ENCODE data around the gene LCORL.
"Not testable (repeated sequence)": the region's sequence is repeated elsewhere in the genome, so short reads cannot be mapped to it uniquely, and the experiment has no call there.

Gene LCORL

DNA sequence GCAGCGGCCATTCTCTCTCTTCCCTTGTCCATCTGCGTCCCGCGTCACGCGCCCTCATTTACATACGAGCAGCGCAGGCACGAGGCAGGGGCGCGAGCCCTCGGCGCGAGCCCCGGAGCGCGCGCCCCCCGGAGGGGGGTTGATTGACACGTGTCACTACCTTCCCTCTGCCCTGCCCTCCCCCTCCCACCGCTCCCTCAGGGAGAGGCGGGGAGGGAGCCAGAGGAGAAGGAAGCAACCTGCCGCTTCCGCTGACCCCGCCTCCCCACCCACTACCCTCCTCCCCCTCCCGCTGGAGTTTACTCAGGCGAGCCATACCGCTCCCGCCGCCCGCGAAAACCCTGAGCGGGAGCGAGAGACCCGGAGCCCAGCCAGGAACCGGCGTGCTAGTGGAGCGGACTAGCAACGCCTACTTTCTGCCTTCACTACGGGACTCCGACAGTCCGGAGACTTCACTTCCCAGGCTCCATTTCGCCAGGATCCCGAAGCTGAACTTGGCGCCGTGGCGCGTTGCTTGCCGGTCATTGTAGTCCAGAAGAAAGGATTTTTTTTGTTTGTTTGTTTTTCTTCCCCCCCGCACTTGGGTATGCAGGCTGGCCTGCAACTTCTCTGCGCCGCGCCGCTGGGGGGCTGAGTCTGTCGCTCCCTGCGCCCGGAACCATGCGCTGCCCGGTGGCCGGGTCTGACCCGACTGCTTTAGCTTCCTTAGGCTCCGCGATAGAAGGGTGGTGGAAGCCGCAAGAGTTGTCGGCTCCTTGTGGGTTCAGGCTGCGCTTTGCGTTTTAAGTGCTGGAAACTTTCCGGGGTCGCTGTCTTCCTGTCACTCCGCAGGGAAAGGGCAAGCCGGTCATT, at the start of gene LCORL:
Gene LCORL (minus strand): TSS at position 36 of the 852 bp plus-strand sequence. CDS start 4 bp downstream, at position 32.
- in situ Hi-C loops (cut with MboI; ENCODE audit: low sequenced_read_pairs), result no loop called here

DNA sequence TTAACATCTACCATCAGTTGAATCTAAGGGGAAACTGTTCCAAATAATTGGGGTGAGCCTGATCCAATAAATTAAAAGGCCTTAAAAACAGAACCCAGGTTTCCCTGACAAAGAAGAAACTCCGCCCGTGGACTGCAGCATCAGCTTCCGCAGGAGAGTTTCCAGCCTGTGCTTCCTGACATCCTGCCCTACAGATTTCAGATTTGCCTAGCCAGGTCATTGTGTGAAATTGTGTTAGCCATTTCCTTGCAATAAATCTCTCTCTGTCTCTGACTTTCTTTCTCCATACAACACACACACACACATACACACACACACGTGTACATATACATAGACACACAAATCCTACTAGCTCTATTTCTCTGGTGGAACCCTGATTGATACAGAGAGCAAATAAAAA, 48.3 kb upstream of the LCORL start:
- in situ Hi-C loops (cut with MboI; ENCODE audit: low sequenced_read_pairs), result no loop called here

DNA sequence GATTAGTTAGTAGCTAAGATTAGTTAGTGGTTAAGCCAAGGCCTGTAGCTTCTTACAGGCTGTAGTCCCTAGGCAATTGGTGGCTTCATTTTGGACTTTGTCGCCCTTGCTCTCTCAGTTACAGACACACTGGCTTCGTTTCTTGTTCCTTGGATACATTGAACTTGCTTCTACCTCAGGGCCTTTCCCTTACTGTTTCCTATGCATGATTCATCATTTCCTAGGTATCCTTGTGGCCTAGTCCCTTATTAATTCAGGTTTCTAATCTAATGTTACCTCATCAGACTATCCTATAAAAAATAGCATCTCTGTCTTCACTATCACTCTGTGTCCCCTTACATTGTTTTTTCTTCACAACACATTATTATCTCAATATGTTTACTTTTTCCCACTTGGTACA, 45.5 kb upstream of the LCORL start:
- in situ Hi-C loops (cut with MboI; ENCODE audit: low sequenced_read_pairs), result no loop called here

DNA sequence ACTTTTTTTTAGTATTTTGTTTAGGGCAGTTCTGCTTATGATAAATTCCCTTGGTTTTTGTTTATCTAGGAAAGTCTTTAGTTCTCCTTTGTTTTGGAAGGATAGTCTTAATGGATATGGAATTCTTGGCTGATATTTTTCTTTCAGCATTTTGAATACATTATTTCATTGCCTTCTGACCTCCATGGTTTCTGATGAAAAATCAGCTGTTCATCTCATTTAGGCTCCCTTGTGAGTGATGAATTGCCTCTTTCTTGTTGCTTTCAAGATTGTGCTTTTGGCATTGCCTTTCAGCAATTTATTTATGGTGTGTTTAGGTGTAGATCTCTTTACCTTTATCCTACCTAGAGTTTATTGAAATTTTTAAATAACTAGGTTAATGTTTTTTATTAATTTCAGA, 41.5 kb upstream of the LCORL start:
- in situ Hi-C loops (cut with MboI; ENCODE audit: low sequenced_read_pairs), result no loop called here

DNA sequence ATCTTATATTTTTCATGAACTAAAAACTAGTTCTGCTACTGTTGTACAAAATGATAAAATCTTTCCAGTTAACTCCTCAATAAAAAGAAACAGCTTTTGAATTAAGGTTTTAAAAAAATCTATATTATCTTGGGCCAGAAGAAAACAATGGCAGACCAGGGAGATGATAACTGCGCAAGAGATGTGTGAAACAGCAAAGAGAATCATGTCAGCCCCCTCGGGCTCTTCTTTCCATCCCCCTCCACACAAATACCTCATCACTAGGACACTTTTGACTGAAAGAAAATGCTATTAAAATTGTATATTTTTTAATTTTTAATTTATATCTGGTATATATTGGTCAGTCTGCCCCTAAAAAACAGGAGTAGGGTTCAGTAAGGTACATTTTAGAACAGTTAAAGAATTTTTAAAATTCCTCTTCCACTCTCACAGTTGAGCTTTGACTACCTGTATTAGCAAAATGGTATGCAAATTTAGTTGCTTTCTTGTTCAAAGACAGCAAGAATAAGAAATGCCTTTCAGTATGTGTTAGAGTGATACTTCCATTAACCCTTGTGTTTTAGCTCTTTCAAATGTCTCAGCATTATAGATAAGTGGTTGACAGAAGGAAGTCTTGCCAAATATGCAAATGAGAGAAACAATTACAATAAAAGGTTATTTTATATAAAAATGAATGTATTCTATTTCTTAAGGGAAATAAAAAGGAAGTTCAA, 36.4 kb upstream of the LCORL start:
- in situ Hi-C loops (cut with MboI; ENCODE audit: low sequenced_read_pairs), result no loop called here

DNA sequence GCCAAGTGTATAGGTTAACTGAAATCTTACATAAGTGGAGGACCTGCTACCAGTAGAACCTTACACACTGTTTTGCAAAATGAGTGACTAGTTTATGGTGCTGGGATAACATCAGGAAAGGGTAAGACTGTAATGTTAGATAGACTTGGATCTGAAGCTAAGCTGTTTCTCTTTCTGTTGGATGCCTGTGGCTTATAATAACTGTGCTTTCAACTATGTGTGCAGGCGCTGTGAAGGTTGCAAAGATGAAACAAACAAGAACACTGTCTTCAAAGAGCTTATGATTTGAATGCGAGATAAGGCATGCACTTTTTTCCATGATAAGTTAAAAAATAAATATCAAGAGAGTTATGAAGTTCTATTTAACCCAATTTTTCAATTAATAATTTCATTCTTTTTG, 34.5 kb upstream of the LCORL start:
- in situ Hi-C loops (cut with MboI; ENCODE audit: low sequenced_read_pairs), result no loop called here

DNA sequence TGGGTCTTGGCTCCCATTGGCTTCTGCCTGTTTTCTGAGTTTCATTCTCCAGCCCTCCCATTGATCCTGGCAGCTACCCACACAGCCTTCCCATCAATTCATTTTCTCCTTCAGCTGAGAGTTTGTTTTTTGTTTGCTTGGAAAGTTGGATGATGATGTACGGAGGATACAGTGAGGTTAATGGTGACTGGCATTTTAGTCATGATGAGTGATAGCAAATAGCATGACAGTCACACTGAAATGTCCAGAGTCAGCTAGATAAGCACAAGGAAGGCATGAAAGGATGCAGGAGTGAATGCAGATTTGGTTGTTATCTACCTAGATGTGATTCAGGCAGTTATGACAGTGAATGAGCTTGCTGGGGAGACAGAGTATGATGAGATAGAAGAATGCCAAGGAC, 30.6 kb upstream of the LCORL start:
- in situ Hi-C loops (cut with MboI; ENCODE audit: low sequenced_read_pairs), result no loop called here

DNA sequence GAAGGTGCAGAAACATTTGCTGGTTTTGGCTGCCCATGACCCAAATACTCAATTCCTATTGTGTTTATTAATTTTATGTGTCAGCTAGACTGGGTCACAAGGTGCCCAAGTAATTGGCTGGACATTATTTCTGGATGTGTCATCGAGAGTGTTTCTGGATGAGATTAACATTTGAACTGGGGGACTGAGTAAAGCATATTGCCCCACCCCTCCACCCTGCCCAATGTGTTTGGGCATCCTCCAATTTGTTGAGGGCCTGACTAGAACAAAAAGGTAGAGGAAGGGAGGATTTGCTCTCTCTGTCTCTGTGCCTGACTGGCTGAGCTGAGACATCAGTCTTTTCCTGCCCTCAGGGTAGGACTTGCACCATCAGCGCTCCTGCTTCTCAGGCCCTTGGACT, 29.7 kb upstream of the LCORL start:
- in situ Hi-C loops (cut with MboI; ENCODE audit: low sequenced_read_pairs), result no loop called here

DNA sequence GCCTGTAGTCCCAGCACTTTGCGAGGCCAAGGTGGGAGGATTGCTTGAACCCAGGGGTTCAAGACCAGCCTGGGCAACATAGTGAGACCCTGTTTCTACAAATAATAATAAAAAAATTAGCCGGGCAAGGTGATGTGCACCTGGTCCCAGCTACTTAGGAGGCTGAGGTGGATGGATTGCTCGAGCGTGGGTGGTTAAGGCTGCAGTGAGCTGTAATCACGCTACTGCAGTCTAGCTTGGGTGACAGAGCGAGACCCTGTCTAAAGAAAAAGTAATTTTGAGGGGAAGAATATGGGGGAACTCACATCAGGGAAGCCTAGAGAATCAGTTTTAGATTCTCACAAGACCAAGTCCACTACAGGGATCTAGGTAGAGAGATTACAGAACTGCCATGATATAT, 28.9 kb upstream of the LCORL start:
- in situ Hi-C loops (cut with MboI; ENCODE audit: low sequenced_read_pairs), result no loop called here

DNA sequence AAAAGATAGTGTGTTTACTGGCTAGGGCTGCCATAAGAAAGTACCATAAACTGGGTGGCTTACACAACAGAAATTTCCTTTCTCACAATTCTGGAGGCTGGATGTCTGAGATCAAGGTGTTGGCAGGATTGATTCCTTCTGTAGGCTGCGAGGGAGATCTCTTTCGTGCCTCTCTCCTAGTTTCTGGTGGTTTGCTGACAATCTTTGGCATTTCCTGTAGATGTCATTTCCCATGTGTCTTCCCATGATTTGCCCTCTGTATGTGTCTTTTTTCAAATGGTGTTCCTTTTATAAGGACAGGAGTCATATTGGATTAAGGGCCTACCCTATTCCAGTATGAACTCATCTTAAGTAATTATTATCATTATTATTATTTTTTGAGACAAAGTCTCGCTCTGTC, 27.9 kb upstream of the LCORL start:
- in situ Hi-C loops (cut with MboI; ENCODE audit: low sequenced_read_pairs), result no loop called here

DNA sequence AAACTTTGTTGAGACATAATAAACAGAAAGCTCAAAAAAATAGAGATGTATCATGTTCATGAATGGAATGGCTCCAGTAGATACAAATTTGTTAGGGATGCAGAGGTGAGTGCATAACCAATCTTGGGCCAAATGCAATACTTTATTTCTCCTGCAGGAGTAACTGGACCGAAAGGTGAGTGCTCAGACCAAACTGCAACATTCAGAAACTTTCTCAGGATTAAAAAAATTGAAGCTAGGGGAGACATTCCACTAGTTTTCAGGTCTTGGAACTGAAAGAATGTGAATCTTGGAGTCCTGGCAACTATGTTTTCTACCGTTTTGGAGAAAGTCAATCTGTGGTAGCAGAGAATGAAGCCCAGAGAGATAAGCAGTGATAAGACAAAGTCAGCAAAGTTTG, 21.2 kb upstream of the LCORL start:
- in situ Hi-C loops (cut with MboI; ENCODE audit: low sequenced_read_pairs), result no loop called here

DNA sequence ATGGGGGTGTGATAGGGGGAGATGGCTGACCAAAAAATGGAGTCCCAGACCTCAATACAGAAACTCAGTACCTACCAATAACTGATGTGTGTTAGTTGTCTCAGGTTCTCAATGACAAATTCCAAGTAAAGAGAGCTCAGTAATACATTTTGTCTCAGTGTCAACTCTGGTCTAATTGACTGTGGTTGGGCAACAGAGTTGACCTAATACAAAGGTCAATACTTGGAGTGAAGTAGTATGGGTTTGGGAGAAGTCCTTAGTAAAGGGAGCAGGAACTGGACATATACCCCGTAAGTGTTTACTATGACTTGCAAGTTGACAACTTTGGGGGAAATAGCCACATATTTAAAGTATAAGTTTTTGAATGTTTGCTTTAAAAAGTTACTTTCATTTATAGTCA, 20.5 kb upstream of the LCORL start:
- in situ Hi-C loops (cut with MboI; ENCODE audit: low sequenced_read_pairs), result no loop called here

DNA sequence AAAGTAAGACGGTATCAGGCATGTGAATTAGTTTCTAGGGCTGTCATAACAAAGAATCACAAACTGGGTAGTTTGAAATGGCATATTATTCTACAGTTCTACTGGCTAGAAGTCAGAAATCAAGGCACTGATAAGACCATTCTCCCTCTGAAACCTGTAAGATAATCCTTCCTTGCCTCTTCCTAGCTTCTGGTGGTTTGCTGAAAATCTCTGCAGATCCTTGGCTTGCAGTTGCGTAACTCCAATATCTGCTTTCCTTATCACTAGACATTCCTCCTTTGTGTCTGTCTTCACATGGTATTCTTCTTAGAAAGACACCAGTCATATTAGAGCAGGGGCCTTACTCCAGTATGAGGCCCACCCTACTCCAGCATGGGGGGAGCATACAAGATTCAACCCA, 19.6 kb upstream of the LCORL start:
- in situ Hi-C loops (cut with MboI; ENCODE audit: low sequenced_read_pairs), result no loop called here

DNA sequence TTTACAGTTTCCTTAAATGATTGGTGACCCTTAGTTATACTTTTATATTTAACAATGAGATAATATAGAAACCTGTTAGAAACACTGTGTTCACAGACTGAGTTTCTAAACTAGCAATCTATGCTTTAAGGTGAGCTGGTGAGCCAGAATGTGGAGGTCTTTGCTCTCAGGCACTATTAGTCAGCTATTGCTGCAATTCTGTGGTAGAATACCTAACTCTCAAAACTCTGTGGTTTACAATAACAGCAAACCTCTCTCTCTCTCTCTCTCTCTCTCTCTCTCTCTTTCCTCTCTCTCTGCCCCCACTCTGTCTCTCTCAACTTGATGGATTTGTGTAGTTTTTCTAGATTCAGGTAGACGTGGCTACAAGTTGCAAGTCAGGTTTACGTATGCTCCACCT, 17.6 kb upstream of the LCORL start:
- in situ Hi-C loops (cut with MboI; ENCODE audit: low sequenced_read_pairs), result no loop called here

DNA sequence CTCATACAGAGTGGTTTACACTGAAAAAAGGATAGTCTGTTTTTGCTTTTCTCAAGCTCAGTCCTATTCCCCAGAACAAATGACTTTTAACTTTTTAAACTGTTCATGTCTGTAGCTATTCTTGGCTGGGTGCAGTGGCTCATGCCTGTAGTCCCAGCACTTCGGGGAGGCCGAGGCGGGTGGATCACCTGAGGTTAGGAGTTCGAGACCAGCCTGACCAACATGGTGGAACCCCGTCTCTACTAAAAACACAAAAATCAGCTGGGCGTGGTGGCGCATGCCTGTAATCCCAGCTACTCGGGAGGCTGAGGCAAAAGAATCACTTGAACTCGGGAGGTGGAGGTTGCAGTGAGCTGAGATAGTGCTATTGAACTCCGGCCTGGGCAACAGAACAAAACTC, 14.8 kb upstream of the LCORL start:
- in situ Hi-C loops (cut with MboI; ENCODE audit: low sequenced_read_pairs), result not testable (repeated sequence)

DNA sequence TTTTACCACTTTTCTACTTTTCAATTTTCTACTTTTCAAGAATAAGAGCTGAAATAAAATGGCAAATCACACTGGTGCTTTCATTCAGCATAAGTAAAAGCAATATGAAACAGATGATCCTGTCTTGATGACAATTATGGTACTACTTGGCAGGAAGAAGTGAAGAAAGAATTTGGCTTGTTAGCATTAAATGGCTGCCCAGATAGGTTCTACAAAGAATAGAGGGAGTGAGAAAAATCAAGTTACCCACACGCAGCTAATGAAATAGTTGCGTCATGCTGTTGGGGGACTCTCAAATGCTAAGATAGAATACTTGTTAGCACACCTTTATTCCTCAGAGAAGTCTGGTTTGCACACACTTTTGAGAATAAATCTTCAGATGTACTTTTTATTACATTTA, 12.5 kb upstream of the LCORL start:
- in situ Hi-C loops (cut with MboI; ENCODE audit: low sequenced_read_pairs), result no loop called here

DNA sequence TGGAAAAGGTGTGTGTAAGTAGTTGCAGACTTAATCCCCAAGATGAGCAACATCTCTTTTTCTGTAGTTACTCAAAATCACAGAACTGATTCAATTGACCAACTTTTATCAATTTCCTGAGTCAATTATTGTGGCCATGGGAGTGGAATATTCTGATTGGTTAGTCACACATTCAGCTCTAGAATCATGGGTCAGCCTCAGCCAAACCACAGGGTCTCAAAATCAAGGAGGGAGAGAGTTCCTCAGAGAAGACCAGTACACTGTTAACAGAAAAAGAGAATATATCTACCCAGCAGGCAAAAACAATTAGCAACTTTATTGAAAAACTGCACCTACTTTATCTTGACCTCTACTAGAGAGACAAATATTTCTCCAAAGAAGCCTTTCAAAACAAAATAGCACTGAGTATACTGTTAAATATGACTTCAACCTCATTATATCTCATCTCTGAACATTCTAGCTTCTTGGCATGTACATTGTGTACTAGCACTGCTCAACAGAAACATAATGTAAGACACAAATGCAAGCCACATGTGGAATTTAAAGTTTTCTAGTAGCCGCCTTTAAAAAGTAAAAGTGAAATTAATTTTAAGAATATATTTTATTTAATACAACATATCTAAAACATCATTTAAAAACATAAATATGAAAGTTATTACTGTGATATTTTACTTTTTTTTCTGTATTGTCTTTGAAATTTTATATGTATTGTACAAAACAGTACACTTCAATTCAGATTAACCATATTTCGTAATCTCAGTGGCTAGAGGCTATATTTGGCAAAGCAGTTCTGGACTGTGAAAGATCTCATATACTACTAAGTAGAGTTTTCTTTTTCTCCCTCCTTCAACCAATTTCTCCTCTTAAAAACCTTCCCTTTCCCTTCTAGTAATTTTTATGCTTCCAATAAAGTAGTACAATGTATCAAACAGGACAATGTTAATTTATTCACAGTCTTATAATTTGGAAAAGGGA, 11.8 kb upstream of the LCORL start:
- in situ Hi-C loops (cut with MboI; ENCODE audit: low sequenced_read_pairs), result no loop called here

DNA sequence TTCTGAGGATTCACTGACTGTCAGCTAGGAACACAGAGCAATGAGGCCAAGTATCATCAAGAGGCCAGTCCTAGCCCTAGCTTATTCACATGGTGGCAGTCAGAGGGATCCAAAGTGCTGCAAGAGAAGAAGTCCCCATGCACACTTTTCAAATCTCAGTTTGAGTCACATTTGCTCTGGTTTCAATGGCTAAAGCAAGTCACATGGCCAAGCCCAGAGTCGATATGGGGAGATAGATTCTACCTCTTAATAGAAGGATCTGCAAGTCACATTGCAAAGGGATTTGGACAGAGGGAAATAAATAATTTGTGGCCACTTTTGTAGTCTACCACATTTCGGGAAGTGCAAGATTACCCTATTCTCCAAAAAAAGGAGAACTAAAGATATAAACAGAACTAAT, 3.7 kb upstream of the LCORL start:
- in situ Hi-C loops (cut with MboI; ENCODE audit: low sequenced_read_pairs), result no loop called here

DNA sequence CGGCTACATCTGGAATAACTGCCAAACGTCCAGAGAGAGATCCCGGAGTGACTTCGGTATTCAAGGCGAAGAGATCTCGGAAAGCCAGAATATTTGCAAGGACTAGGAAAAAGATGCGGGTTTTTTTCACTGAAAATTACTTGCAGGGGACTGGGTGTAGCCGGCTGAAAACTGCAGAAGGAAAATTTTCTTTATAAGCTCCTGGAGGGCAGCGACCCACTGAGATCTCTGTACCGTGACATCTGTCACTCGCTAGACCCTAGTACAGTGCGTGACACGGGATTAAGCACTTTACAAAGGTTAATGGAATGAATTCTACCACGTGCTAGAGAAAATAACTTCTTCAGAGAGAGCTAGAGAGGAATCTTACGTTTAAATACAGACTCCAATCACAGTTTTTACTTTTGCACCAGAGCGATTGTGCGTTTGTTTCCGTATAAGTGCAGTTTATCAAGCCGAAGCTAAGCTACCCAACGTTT, 1.1 kb upstream of the LCORL start:
- in situ Hi-C loops (cut with MboI; ENCODE audit: low sequenced_read_pairs), result no loop called here

DNA sequence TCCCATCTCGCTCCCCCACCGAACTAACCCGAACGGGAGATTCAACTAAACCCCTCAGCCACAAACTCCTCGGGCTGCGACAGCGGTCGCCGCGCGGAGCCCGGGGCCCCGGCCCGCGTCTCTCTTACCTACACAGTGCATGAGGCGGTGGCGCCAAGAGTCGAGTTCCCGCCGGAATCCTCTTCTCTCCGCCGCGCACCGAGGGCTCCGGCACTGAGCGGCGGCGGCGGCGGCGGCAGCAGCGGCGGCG, 160 bp downstream of the LCORL start:
- in situ Hi-C loops (cut with MboI; ENCODE audit: low sequenced_read_pairs), result no loop called here

DNA sequence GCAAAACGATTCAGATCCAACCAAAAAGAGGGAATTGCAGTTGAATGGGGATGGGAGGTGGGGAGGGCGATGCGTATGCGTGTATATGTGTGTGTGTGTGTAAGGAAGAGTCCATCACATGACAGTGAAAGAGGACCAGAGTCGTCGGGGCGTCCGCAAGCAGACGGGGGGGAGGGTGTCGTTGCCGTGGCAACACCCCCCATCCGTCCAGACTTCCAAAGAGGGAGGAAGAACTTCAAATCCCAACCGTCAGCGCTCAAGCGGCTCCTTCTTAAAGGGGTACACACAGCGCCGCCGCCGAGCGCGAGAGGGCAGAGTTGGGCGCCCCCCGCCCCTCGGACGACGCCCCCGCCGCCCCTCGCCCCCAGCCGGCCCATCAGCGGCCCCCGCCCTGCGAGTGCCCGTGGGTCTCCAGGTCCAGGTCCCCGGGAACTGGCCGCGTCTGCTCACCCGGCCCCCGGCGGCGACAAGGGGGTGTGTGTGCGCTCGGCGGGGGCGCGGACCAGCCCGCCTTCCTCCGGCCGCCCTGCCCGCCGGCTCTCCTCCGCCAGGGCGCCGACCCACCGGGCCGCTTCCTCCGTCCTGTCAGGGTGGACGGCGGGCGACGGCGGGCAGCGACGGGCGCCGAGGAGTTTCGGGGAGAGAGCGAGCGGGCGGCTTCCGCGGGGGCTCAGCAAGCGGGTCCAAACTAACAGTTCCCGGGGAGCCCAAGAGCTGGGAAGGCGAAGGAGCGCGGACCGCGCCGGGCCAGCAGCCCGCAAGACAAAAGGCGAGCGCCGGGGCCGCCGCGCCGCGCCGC, 685 bp downstream of the LCORL start:
- in situ Hi-C loops (cut with MboI; ENCODE audit: low sequenced_read_pairs), result no loop called here

All from hTERT RPE-1 (cell line).